ENCODE measurements around the gene EMB.
A peak's percentile ranks its signal among the peaks of the same experiment; 100 is the strongest.
"Not testable (repeated sequence)": the region's sequence is repeated elsewhere in the genome, so short reads cannot be mapped to it uniquely, and the experiment has no call there.

Gene EMB, protein sequence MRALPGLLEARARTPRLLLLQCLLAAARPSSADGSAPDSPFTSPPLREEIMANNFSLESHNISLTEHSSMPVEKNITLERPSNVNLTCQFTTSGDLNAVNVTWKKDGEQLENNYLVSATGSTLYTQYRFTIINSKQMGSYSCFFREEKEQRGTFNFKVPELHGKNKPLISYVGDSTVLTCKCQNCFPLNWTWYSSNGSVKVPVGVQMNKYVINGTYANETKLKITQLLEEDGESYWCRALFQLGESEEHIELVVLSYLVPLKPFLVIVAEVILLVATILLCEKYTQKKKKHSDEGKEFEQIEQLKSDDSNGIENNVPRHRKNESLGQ

DNA sequence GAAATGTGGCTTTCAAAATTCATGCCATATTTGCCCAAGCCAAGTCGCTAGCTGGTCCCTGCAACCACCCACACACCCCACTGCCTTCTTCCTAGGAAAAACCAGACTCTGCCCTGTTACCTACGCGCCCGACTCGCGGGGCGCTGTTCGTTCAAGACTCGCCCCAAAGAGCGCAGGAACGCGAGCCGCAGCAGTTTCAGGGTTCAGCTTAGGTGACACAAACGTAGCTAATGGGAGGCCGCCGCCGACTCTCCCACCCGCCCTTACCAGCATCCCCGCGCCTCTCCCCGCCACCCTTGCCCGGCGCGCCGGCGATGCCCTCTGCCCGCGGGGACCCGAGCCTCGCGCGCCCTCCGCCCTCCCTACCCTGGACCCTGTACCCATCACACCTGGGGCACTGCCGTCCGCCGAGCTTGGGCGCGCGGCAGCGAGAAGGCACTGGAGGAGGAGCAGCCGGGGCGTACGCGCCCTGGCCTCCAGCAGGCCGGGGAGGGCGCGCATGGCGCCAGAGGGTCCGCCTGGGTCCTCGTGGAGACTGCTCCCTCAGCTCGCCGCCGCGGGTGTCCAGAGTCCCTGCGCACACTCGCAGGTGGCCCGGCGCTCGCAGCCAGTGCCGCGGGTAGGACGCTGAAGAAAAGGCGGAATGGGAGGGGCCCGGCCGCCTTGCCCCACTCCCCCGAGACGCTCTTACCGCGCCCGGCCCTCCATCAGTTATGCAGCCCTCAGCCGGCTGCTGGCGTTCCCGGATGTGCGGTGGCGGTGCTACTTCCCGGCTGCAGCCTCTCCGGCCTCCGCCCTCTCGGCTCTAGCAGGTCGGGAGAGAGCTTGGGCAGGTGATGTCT, at the start of gene EMB:
Gene EMB (minus strand): TSS at position 638 of the 842 bp plus-strand sequence. CDS start 137 bp downstream, at position 501.
- DNase-seq: peak; percentile 77

DNA sequence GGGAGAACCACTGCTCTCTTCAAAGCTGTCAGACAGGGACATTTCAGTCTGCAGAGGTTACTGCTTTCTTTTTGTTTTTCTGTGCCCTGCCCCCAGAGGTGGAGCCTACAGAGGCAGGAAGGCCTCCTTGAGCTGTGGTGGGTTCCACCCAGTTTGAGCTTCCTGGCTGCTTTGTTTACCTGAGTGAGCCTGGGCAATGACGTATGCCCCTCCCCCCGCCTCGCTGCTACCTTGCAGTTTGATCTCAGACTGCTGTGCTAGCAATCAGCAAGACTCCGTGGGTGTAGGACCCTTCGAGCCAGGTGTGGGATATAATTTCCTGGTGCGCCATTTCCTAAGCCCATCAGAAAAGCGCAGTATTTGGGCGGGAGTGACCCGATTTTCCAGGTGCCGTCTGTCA, 48.4 kb upstream of the EMB start:
- not testable (repeated sequence) for DNase-seq

DNA sequence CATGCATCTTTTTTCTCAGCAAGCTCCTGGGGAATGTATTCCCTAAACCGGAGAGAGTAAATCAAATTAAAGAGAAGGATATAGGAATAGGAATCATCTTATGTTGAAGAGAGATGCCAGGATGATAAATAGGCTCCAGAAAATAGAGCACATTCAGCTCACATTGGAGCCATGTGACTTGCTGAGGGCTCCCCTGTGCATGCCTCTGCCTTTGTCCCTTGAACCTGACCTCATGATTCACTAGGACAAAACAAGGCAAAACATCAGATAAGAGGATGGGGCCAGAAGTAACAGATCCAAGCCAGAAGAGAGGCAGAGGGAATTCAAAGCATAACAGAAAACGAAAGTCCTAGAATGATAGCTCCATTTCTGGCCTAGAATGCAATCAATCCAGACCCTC, 37.7 kb upstream of the EMB start:
- not testable (repeated sequence) for DNase-seq

DNA sequence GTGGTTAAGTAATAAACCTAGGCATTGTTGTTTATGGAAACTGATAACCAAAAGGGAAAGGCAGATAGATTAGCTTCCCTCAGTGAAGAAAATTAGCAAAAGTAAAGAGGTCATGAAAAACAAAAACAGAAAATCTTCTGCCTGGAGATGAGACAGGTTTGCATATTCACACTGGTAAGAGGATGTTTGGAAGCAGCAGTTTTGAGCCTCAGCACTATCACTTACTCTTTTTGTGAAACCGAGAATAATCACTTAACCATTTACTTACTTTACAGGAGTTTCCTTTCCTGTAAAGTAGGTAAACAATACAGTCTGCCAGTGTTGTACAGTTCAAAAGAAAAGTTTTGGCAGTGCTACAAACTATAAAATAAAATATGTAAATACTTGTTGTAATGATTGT, 35.5 kb upstream of the EMB start:
- DNase-seq: no peak

DNA sequence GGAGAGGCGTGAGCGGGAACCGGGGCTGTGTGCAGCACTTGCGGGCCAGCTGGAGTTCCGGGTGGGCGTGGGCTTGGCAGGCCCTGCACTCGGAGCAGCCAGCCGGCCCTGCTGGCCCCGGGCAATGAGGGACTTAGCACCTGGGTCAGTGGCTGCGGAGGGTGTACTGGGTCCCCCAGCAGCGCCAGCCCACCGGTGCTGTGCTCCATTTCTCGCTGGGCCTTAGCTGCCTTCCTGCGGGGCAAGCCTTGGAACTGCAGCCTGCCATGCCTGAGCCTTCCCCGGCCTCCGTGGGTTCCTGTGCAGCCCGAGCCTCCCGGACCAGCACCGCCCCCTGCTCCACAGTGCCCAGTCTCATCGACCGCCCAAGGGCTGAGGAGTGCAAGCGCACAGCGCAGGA, 23.9 kb upstream of the EMB start:
- not testable (repeated sequence) for DNase-seq

DNA sequence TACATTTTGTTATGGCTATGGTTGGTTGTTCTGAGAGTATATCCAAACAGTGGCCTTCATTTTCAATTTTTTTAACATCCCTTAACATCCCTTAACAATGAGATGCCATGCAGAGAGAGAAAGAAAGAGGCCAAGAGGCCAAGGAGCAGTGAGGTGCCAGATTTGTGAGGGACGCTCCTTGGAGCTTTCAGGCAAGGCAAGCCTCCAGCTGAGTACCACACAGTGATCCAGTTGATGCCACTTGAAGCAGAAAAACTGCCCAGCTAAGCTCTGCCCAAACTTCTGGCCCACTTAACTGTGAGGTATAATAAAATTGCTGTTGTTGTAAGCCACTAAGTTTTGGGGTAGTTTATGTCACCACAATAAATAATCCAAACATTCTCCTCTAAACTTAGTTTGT, 22.6 kb upstream of the EMB start:
- no peak for DNase-seq

DNA sequence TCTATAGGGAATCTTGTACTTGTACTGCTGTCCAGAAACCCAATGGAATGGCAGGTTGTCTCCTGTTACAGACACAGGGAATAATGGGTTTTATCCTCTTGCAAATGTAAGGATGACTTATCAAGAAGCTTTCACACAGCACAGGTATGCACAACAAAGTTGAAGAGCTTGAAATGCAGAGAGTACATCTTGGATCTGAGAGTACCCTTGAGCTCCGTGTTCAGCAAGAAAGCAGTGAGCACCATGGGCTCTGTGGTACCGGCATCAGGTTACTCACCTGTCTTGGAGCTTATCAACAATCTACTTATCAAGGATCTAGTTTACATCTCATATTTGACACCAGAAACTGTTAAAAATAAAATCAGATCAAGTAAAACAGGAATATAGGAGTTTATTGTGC, 22.0 kb upstream of the EMB start:
- no peak for DNase-seq

DNA sequence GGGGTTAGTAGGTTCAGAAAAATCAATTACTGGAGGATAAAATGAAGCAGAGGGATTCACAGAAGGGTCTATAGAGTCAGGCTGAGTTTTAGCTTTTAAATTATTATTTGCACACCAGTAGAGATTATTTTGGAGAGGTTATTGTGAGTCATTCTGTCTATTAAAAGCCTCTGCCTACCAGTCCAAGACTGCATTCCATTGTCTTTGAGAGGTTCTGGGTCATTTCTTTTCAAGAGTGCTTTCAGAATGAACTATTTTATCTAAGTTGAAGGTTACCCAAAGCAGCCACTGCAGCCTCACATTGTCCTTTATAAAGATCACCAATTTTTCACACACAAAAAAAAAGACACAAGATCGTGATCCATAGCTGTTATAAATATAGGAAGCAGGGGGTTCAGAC, 21.5 kb upstream of the EMB start:
- not testable (repeated sequence) for DNase-seq

DNA sequence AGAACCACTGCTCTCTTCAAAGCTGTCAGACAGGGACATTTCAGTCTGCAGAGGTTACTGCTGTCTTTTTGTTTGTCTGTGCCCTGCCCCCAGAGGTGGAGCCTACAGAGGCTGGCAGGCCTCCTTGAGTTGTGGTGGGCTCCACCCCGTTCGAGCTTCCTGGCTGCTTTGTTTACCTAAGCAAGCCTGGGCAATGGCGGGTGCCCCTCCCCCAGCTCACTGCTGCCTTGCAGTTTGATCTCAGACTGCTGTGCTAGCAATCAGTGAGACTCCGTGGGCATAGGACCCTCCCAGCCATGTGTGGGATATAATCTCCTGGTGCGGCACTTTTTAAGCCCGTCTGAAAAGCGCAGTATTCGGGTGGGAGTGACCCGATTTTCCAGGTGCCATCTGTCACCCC, 17.3 kb upstream of the EMB start:
- not testable (repeated sequence) for DNase-seq

DNA sequence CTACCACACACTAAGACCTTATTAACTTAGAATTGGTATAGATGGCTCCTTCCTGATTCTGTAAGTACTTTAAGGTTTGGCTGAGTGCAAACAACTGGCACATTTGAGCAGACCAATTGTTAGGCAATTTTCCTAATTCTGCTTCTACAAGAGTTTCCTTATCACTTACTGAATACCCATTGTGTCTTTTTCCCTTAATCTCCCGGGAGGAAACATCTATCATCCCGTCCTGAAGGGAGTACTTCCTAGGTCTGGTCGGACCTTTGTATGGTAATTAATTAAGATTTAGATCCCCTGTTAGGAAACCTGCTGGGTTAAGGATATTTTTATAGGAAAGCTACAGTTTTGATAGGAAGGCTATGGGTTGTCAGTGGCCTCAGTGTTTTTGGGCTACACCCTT, 8.2 kb upstream of the EMB start:
- not testable (repeated sequence) for DNase-seq

DNA sequence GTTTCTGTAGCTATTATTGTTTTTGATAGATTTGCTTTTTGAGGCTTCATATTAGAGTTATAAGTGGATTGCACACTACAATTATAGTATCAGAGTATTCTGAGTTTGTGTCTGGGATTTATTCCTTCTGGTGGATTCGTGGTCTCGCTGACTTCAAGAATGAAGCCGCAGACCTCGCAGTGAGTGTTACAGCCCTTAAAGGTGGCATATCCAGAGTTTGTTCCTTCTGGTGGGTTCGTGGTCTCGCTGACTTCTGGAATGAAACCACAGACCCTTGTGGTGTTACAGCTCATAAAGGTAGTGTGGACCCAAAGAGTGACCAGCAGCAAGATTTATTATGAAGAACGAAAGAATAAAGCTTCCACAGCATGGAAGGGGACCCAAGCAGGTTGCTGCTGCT, 6.9 kb upstream of the EMB start:
- DNase-seq: no peak

DNA sequence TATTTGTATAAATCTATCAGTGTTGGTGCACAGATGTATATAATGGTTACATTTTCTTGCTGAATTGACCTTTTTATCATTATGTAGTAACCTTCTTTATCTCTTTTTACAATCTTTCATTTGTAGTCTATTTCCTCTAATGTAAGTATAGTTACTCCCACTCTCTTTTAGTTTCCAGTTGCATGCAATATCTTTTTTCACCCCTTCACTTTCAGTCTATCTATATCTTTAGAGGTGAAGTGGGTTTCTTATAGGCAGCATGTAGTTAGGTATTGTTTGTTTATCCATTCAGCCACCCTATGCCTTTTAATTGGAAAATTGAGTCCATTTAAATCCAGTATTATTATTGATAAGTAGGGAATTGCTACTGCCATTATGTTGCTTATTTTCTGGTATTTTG, 6.1 kb upstream of the EMB start:
- DNase-seq: no peak

DNA sequence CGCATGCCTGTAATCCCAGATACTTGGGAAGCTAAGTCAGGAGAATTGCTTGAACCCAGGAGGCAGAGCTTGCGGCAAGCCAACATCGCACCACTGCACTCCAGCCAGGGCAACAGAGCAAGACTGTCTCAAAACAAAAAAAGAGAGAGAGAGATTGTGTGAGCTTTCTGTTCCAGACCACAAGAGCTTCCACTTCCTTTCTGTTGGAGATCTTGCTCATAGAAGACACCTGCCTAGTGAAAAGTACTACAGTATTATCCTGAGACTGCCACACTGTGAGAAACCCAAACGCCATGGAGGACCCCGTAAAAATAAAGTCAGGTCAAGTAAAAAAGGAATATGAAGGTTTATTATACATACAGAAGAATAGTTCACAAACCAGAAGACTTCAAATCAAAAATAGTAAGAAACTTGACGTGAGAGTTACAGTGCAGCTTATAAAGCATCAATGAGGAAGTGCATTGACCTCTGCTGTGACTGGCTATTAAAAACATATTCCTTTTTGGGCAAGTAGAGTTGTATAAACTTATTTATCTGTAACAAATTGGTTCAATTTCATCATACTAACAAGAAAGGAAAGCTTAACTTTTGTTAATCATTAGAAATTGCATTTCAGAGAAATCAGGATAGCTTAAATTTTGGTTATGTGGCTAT, 4.3 kb upstream of the EMB start:
- no peak for DNase-seq

DNA sequence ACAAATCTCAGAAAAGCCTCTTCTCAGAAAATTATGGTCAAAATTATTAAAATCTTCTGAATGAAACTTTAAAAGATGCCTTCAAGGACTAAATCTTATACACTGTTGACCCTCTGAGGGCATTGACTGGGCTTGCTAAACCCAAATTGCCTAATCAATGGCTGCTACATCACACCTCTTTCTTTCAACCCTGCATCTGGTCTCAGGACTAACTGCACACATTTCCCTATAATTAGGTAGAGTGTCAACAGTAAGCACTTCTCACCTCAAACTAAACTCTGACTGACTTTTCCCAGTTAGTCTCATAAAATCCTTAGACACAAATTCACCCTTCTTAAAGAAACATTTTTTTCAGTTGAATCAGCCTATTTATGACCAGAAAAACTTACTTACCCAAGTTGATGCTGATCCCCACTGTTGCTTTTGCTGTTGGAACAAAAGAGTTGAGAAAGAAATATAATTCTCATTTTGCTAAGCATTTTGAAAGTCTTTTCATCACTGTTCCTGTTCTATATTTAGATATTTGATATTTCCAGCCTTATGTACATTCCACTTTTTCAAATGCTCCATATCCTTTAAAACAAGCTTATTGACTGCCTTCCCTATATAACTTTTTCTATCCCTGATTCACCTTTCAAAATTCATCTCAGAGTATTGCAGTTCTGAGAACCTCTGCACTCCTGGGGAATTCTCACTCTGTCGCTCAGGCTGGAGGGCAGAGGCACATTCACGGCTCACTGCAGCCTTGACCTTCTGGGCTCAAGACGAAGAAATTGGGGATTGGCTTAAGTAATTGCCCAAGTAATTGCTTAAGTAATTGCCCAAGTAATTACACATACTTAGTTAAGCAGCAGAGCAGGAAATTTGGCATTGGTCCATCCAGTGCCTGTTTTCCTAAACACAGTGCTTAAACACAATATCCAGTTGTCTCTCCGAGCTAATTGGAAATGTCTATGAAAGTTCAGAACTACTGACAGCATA, 1.8 kb upstream of the EMB start:
- DNase-seq: not testable (repeated sequence)

DNA sequence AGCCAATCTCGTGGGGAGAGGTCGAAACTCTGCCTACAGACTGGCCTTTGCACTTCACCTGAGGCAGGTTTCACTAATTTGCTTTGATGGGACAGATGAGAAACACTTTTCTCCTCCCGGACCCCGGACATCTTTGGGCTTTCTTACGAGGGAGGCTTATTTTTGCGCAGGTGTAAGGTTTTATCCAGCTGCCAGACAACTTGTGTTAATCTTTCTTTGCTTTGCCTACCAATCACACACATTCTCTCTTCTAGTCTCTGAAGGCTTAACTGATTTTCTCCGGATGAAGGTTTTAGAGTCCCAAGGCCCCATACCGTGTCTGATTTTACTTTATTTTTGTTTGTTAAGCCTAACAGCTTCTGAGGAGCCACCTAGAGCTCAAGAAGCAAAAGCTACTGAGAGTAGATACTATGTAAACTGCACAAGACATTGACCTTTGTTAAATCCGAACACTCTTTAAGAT, 436 bp upstream of the EMB start:
- DNase-seq: no peak

DNA sequence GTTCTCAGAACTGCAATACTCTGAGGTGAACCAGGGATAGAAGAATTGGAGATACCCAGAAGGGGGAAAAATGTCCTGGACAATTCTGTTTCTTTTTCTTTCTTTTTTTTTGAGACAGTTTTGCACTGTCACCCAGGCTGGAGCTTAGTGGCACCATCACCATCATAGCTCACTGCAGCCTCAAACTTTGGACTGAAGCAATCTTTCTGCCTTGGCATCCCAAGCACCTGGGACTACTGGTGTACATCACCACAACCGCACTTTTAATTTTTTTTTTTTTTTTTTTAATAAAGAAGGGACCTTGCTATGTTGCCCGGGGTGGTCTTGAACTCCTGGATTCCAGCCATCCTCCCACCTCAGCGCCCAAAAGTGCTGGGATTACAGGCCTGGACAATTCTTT, 1.9 kb downstream of the EMB start:
- DNase-seq: no peak

DNA sequence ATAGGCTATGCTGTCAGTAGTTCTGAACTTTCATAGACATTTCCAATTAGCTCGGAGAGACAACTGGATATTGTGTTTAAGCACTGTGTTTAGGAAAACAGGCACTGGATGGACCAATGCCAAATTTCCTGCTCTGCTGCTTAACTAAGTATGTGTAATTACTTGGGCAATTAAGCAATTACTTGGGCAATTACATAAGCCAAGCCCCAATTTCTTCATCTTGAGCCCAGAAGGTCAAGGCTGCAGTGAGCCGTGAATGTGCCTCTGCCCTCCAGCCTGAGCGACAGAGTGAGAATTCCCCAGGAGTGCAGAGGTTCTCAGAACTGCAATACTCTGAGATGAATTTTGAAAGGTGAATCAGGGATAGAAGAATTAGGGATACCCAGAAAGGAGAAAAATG, 3.0 kb downstream of the EMB start:
- not testable (repeated sequence) for DNase-seq

DNA sequence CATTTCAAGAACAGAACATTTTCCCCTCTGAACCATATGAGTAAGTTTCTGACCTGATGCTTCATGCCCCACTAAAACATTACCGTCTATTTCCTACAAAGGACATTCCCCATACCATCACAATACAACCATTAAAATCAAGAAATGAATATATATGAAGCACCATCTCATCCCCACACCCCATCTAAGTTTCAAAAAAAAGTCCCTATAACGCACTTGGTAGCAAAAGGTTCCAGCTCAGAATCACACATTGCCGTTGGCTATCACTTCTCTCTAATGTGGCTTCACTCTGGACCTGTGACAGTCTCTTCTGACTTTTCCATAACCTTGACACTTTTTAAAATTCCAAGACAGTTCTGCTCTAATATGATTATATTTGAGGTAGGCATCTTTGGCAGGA, 5.9 kb downstream of the EMB start:
- no peak for DNase-seq

DNA sequence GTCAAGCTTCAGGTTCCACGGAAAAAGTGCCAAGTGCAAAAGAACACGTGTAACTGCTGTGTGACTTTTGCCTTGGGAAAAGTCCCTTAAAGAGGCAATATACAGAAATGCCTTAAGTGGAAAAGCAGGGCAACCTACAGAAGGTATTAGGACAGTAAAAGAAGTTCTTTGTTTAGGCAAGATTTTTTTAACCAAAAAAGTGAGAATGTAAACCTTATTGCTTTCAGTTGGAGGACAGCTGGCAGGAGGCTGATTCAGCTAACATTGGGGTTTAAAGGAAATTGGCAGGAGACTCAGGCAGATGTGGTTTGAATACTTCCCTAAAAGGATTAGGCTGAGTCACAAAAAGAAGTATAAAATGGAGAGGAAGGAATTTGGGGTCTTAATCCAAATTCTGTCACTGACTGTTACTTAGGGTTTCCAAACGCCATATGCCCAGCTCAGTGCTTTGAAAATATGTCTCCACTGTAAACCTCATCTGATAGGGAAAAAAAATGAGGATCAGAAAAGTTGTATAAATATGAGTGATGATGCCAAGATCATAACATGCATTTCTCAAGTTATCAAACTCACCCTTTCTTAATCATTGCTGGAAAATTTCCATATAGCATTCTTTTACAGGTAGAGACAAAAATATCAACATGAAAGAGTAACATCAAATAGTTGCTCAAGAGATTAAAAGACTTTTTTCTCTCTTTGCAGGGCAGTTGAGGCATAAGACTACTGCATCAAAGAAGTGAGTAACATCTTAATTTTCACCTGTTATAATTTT, 9.8 kb downstream of the EMB start:
- DNase-seq: not testable (repeated sequence)

DNA sequence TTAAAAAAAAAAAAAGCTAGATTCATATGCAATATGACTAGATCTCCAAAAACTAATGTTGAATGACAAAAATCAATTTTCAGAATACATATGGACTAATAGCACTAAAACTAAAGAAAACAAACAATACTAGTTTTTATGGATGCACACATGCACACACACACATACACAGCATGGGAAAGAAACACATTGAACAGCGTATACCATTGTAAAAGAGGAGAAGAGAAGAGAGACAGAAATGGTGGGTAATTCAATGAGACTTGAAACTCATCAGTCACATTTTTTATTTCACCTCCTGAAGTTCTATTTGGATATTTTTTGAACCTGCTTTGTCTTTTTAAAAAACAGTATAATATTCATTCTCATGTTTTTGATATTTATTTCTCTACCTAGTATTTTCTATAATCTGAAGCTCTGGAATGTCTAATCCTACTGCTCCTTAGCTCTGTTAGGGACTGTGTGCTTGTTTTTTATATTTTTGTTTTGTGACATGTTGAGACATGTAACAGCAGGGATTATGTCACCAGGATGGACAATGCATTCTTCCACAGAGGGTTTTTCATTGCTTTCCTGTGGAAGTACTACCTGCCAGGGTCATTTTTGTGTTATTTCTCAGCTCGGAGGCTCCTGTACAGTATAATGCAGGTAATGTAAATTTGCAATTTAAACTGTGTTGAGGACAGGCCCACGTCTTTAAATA, 17.8 kb downstream of the EMB start:
- DNase-seq: not testable (repeated sequence)

Data from stimulated activated CD4-positive, alpha-beta T cell treated with anti-CD3 and anti-CD28 coated beads, Interleukin-4, amount 100 ng/mL, for 1 hour (primary cell).